ENCODE measurements around the gene ESYT2. TPM values are rescaled to one million over a fixed set of nuclear protein-coding genes. Genes with fewer than 3 reads are reported as not detected.

ESYT2 gene
- total RNA-seq, 1 experiment from 2014 or later, result 39.0 TPM

GRCh38 chr7:158761945-158762344, 67.4 kb downstream of the ESYT2 start:
- TF ChIP-seq CTCF (conservative IDR thresholded peaks at IDR 0.05), result no peak
- H3K4ac ChIP-seq (ENCODE audit: low read depth, low read length), result no peak overlapping the region
- H3K23me2 ChIP-seq (ENCODE audit: insufficient read length, low read depth, low read length, poor library complexity, severe bottlenecking), result no peaks in the 10 kb centered on the region
- no peaks in the 10 kb centered on the region for H3K27me3 ChIP-seq (ENCODE audit: insufficient read depth, low read length)
- DNase-seq, result no peak
- no peak overlapping the region for H3K4me2 ChIP-seq (ENCODE audit: insufficient read depth, insufficient read length, low read length)
- no peak overlapping the region for H2BK120ac ChIP-seq (ENCODE audit: low read depth, low read length, poor library complexity, severe bottlenecking)
- Mint-ChIP-seq H3K27me3 (ENCODE audit: low read depth) (no peaks in the 10 kb centered on the region), H3K36me3 (ENCODE audit: insufficient read depth in 1 of 3, low read depth in 3 of 3) (peaks cover 10 to 66% (median 53%) of the 10 kb centered on the region in 3 experiments; a peak in 6 of 7 replicates), H3K4me3 (no peak overlapping the region), H3K4me1 (peaks cover 4 to 9% of the 10 kb centered on the region in 2 experiments; a peak in 3 of 4 replicates), H3K27ac (peak overlapping the region in 2 of 3 experiments; percentile 3 to 35; a peak in 3 of 7 replicates), H3K9me3 (no peaks in the 10 kb centered on the region)
- H3K56ac ChIP-seq (ENCODE audit: insufficient read length, low read depth, low read length), result no peak overlapping the region
- no peaks in the 10 kb centered on the region for H4K20me1 ChIP-seq (ENCODE audit: control insufficient read depth, insufficient read depth, insufficient read length)
- no peaks in the 10 kb centered on the region for H3K79me1 ChIP-seq (ENCODE audit: insufficient read depth, low read depth, low read length, poor library complexity, severe bottlenecking)
- H3K23ac ChIP-seq (ENCODE audit: insufficient read length, low read depth, low read length), result no peak overlapping the region
- no peak overlapping the region for H2BK5ac ChIP-seq (ENCODE audit: insufficient read length, low read length)
- H3K9me3 ChIP-seq (ENCODE audit: control insufficient read depth, low read depth, low read length), result no peaks in the 10 kb centered on the region
- H3K14ac ChIP-seq (ENCODE audit: insufficient read depth, low read length), result no peak overlapping the region
- H2AFZ ChIP-seq (ENCODE audit: low read length), result no peak overlapping the region
- no peak overlapping the region for H3K27ac ChIP-seq (ENCODE audit: insufficient read length, low read depth, low read length)
- H3K79me2 ChIP-seq (ENCODE audit: insufficient read depth, low read length), result no peaks in the 10 kb centered on the region
- WGBS (ENCODE audit: extremely low coverage, insufficient read length, low lambda C conversion rate), result no CpG with 5 or more reads among the region's 12 CpGs
- no peak overlapping the region for H4K91ac ChIP-seq (ENCODE audit: insufficient read length, low read depth, low read length)
- no peak overlapping the region for H3K9ac ChIP-seq (ENCODE audit: extremely low read depth, insufficient read length, low read length)
- no peak overlapping the region for H3K18ac ChIP-seq (ENCODE audit: insufficient read length, low read depth, low read length)
- H3K4me1 ChIP-seq (ENCODE audit: insufficient read depth, low read length), result no peaks in the 10 kb centered on the region
- no peak overlapping the region for H2BK12ac ChIP-seq (ENCODE audit: insufficient read length, low read depth, low read length)
- no peak overlapping the region for H2AK5ac ChIP-seq (ENCODE audit: insufficient read length, low read length)
- H4K8ac ChIP-seq (replicated peaks; ENCODE audit: insufficient read length, low read depth, low read length), result no peak overlapping the region
- H4K5ac ChIP-seq (ENCODE audit: insufficient read length, low read depth, low read length), result no peak overlapping the region
- H2BK15ac ChIP-seq (ENCODE audit: low read depth, low read length), result no peak overlapping the region
- H3T11ph ChIP-seq (ENCODE audit: low read length), result no peak overlapping the region
- no peak overlapping the region for H2BK20ac ChIP-seq (ENCODE audit: low read depth, low read length, poor library complexity, severe bottlenecking)
